ENCODE measurements around the gene SYPL1.

DNA sequence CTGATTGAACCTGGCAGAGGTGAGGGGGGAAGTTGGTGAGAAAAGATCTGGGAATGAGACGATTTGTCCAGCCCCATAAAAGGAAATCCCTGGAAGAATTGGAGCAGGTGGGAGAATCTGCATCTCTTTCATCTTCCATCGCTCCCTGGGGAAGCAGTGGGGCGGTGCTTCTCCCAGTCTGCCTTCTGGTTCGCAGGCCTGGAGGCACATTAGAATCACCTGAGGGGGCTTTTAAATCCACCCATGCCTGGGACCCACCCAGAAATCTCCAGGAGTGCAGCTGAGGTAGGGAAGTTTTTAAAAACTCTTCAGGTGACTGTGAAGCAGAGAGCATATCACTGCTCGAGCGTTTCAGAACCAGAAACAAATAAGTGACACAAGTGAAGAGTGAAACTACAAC lies 26.7 kb upstream of the SYPL1 start:
- no peak for TF ChIP-seq YY1 (IDR thresholded peaks at IDR 0.05; ENCODE audit: borderline replicate concordance in 1 of 3, control insufficient read depth in 1 of 3, extremely low read depth in 1 of 3, insufficient read depth in 3 of 3, insufficient read length in 1 of 3, insufficient replicate concordance in 2 of 3, low read depth in 1 of 3, low read length in 2 of 3)
- no peak for TF ChIP-seq SIN3A (IDR thresholded peaks at IDR 0.05; ENCODE audit: borderline replicate concordance in 2 of 2, control insufficient read depth in 1 of 2, low read depth in 2 of 2, low read length in 2 of 2)
- TF ChIP-seq BACH1 (tag; IDR thresholded peaks at IDR 0.05): no peak
- TF ChIP-seq HNRNPH1 (optimal IDR thresholded peaks at IDR 0.05; ENCODE audit: low read depth, low read length): no peak
- TF ChIP-seq, protein P1, sequence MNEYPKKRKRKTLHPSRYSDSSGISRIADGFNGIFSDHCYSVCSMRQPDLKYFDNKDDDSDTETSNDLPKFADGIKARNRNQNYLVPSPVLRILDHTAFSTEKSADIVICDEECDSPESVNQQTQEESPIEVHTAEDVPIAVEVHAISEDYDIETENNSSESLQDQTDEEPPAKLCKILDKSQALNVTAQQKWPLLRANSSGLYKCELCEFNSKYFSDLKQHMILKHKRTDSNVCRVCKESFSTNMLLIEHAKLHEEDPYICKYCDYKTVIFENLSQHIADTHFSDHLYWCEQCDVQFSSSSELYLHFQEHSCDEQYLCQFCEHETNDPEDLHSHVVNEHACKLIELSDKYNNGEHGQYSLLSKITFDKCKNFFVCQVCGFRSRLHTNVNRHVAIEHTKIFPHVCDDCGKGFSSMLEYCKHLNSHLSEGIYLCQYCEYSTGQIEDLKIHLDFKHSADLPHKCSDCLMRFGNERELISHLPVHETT (CRISPR knock-in tag; conservative IDR thresholded peaks at IDR 0.05 in 1 of 2, IDR thresholded peaks at IDR 0.05 in 1 of 2): no peak
- no peak for TF ChIP-seq ZNF217 (CRISPR knock-in tag; IDR thresholded peaks at IDR 0.05)
- TF ChIP-seq MYC (IDR thresholded peaks at IDR 0.05; ENCODE audit: low read depth, low read length): no peak
- no peak for TF ChIP-seq MYC (CRISPR knock-in tag; IDR thresholded peaks at IDR 0.05; ENCODE audit: borderline replicate concordance, low read depth)
- no peak for TF ChIP-seq POLR2A (conservative IDR thresholded peaks at IDR 0.05)
- TF ChIP-seq ZBTB8A (IDR thresholded peaks at IDR 0.05; ENCODE audit: partially characterized antibody): no peak
- TF ChIP-seq TEAD4 (IDR thresholded peaks at IDR 0.05; ENCODE audit: low read length): no peak
- TF ChIP-seq TEAD4 (CRISPR knock-in tag; IDR thresholded peaks at IDR 0.05; ENCODE audit: borderline replicate concordance): no peak
- TF ChIP-seq MAX (CRISPR knock-in tag; IDR thresholded peaks at IDR 0.05): no peak
- TF ChIP-seq GATAD2B (IDR thresholded peaks at IDR 0.05; ENCODE audit: borderline replicate concordance): no peak
- TF ChIP-seq ZNF3 (CRISPR knock-in tag; IDR thresholded peaks at IDR 0.05): no peak
- TF ChIP-seq ATF6 (CRISPR knock-in tag; IDR thresholded peaks at IDR 0.05): no peak

Data from K562 (cell line).